ENCODE data around the gene SCT.

The SCT gene

DNA sequence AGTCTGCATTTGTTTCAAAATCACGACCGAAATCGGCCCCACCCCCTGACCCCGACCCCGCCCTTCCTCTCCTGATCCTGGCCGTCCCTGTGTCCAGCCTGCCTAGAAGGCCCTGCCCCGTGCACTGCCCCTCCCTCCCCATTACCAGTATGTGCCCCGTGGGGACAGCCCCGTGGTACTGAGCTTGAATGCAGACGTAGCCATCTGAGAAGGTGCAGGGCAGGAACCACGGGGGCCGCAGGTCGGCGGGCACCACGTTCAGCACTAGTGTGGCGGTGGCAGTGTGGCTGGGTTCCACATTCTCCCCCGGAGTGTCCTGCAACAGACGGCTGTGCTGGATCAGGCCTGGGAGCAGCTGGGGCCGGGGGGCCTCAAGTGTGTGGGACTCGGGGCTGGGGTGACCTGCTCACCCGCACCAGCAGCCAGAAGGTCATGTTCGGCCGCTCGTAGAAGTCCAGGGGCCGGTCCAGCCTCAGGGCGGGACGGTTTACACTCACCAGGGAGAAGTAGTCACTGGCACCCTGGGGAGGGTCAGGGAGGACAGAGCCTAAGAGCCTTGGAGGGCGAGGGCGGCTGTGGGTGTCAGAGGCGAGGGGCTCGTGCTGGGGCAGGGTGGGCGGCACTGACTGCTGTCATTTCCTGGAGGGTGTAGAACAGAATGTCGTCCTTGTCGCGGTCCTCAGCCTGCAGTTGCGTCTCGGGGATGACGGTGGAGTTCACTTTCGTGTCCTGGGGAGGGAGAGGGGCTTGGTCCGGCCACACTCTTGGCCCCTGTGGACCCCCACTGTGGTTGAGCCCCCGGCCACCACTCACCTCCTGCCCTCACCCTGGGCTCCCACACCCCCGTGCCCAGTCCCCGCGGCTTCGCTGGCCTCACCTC lies 5.8 kb downstream of the SCT start:
- no peak for DNase-seq

- no peak for DNase-seq
Observed at GRCh38 chr11:620201-620600, 6.8 kb downstream of the SCT start.

DNA sequence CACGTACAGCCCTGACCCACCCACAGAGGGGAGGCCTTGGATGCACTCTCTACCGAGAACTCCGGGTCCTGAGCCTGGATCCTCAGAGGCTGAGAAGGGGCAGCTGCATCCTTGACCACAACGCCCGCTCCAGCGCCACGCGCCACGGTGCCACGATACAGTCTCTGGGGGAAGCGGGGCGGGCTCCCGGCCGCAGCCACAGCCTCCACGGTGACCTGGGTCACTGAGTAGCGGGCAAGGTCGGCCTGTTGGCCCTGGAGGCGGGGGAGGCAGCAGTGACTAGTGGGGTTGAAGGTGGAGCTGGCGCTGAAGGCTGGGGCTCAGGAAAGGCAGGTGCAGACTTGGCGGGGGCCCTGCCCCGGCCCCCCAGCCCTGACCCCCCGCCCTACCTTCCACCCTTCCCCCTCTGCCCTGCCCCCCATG lies 7.3 kb downstream of the SCT start:
- DNase-seq = no peak

DNA sequence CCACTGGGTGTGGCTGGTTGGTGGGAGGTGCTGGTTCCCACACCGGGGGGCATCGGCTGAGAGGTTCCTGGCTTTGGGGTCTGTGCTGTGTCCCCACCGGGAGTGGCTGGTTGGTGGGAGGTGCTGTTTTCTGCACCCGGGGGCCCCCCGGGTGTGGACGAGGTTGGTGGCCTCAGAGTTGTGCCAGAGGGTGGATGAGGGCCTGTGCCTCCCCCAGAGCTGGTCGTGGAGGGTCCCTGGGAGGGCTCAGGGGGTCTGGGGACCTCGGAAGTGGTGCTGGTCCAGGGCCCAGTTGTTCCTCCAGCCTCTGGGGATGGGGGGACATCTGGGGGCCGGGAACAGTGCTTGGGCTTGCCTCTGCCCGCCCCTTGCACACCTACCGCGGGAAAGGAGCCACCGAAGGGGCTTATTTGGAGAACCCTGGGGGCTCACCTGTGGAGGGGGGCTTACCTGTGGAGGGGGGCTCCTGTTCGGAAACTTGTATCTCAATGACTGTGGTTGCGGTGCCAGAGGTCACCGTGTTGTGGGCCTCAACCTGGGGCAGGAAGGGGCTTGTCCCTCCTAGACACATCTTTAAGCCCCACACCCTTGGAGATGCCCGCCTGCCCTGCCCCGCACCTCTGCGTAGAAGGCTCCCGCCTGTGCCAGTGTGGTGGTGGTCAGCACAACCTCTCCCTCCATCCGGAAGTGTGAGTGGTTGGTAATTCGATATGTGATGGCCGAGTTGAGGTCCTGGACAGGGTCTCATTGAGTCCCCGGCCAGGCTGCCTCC lies 7.9 kb downstream of the SCT start:
- no peak for DNase-seq

GRCh38 chr11:617912-618682 lies 8.9 kb downstream of the SCT start:
- DNase-seq = no peak

GRCh38 chr11:617199-617911 lies 9.6 kb downstream of the SCT start:
- no peak for DNase-seq

DNA sequence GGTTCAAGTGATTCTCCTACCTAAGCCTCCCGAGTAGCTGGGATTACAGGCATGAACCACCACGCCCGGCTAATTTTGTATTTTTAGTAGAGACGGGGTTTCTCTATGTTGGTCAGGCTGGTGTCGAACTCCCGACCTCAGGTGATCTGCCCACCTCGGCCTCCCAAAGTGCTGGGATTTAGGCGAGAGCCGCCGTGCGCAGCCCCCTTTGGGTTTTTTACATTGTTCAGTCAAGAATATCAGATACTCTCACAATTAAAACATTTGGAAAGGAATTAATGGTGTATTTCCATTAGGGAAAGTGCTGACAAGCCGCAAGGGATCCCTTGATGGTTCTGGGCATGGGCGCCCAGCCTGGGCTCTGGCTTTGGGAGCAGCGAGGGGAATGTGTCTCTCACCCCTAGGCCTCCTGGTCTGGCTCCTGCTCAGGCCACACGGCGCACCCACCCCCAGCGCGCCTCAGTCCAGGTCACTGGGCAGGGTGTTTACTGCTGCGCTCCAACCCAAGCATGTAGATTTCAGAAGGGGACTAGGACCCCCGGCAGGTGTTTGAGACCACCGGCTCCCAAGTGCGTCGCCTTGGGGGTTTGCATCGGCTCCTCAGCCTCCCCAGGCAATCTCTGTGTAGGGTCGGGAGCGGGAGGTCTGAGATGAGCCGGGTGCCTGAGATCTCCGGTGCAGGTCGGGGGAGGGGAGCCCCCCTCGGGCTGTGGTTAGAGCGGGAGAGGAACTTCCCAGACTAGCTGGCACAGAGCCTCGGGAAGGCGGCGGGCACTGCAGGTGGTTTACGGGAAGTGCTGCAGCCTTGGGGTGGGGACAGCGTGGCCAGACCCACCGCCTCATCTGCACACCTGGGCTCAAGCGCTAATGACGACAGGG lies 10.4 kb downstream of the SCT start:
- no peak for DNase-seq

DNA sequence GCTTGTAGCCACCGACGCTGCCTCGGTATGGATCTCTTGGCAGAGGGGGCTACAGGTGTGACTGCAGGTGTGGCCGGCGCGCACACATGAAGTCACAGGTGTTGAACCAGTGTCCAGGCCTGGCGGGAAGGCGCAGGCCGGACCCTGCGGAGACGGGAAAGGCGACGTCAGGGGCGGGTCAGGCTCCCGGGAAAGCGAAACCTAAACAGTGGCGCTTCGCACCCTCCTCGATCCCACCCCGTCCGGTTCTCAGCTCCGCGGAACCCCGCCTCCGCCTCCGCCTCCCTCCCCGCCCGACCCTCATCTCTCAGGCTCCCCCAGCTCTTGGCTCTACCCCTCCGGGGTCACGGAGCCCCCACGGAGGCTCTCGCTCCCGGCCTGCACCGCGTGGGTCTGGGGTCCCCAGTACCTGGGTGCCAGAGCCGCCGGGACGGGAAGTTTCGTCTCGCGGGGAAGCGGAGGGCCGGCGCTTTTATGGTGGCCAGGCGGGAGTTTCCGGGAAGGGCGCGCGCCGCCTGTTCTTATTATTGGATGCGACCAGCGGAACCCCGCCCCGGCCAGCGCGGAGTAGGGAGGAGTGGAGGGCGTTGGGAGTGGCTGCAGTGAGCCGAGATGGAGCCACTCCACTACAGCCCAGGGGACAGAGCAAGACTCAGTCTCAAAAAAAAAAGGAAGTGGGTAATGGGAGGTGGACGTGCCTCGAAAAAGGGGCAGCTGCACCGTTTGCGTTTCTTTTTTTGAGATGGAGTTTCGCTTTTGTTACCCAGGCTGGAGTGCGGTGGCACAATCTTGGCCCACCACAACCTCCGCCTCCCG lies 11.3 kb downstream of the SCT start, which contains the start of gene IRF7:
Gene IRF7, minus strand, starts transcription at position 447 of the 816 bp plus-strand sequence. CDS start 586 bp downstream, outside the sequence.
- DNase-seq = peak; percentile 81 to 87

DNA sequence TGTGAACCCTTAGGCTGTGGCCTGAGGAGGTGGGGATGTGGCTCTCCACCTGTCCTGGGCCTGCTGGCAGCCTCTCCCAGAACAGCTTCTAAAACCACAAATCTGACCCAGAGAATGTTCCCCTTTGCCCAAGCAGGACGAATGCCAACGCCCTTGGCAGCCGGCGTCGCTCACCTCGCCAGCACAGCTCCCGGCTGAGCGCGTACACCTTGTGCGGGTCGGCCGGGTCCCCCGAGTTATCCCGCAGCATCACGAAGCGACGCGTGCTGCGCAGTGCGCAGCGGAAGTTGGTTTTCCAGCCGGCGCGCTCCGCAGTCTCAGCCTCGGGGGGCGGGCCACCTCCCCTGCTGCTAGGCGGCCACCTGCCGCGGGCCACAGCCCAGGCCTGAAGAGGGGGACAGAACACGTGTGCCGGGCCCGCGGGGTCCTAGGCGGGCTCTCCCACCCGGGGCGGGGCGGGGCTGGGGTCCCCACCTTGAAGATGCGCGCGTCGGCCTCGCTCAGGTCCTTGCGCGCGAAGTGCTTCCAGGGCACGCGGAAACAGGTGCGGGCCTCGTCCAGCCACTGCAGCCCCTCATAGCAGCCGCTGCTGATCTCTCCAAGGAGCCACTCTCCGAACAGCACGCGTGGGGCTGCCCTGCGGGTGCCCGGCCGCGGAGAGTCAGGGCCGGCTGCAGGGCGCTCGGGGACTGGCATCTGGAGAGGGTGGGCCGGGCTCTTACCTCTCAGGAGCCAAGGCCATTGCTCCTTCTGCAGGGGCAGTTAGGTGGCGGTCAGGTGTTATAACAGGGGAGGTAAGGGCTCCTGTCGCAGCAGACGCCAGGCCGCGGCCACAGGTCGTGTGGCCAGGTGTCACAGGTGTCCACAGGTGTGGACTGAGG lies 12.1 kb downstream of the SCT start:
- DNase-seq = peak; percentile 17 to 28

DNA sequence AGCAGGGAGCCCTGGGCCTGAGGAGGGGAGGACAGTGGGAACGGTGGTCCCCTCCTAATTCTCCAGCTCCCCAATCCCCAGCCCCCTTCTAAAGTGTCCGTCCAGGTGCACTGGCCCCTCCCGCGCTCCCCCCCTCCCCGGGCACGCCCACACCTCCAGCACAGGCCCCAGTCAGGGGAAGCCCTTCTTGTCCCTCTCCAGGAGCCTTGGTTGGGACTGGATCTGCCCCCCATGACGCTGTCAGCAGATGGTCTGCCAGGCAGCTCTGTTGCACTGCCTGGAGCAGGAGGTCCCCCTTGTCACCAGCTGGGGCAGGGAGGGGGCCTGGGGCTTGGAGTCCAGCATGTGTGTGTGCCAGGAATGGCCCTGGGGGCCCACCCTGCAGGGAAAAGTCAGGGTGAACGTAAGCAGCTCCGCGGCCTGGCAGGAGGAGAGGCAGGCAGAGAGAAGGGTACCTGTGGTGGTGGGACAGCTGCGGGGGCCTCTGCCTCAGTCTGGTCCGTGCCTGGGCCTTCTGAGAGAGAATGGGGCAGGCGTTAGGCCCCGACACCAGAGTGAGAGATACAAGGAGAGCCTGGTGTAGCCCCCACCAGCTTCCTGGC lies 12.9 kb downstream of the SCT start:
- DNase-seq = no peak

DNA sequence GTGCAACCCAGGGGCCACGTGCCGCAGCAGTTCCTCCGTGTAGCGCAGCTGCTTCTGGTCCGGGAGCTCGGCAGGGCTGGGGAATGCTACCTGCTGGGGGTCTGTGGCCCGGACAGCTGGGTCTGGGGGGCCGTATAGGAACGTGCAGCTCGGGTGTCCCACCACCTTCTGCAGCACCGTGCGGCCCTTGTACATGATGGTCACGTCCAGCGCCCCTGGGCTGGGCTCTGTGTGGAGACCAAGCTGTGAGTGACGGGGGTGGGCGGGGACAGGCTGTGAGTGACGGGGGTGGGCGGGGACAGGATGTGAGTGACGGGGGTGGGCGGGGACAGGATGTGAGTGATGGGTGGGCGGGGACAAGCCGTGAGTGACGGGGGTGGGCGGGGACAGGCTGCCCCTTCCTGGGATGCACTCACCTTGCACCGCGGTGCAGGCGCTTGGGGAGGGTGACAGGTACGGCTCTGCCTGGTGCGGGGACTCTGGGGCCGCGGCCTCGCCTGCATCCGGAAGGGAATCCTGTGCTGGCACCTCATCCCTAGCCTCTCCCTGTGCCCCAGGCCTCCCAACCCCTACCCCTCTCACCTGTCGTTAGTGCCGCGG lies 13.5 kb downstream of the SCT start:
- DNase-seq = peak; percentile 26 to 54

DNA sequence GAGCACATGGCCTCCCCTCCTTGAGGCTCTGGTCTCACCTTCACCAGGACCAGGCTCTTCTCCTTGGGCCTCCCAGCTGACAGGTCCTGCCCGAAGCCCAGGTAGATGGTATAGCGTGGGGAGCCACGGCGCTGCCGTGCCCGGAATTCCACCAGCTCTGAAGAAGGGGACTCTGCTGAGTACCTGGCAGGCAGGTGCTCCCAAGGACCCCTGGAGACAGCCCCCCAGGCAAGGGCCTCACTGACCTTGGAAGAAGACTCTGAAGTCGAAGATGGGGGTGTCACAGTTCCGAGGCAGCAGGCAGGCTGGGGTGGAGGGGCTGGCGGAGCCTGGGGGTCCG lies 14.1 kb downstream of the SCT start:
- no peak for DNase-seq

DNA sequence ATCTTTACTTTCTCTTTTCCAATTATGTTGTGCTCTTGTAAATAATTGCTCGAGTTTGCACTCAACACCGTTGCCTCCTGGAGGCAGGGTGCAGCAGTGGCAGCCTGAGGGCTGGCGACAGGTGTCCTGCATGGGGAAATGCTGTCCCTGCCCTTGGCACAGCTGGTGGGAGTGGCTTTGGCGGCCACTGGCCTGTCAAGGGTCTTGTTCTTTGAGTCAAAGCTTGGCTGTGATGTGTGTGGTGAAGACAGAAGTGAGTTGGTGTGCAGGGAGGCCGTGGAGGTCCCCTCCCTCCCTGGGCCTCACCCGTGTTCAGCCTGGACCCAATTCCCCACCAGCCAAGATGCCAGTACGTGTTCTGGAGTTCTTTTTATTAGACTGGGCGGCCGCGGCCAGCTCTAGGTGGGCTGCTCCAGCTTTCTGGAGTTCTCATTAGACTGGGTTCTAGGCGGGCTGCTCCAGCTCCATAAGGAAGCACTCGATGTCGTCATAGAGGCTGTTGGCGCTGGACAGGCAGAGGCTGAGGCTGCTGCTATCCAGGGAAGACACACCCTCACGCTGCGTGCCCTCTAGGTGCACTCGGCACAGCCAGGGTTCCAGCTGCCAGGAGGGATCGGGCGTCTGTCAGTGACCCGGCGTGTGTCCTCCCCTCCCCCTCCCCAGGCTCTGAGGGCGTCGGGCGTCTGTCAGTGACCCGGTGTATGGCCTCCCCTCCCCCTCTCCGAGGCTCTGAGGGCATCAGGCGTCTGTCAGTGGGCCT lies 14.6 kb downstream of the SCT start:
- DNase-seq = no peak

GRCh38 chr11:611001-611996 lies 15.7 kb downstream of the SCT start:
- DNase-seq = no peak

DNA sequence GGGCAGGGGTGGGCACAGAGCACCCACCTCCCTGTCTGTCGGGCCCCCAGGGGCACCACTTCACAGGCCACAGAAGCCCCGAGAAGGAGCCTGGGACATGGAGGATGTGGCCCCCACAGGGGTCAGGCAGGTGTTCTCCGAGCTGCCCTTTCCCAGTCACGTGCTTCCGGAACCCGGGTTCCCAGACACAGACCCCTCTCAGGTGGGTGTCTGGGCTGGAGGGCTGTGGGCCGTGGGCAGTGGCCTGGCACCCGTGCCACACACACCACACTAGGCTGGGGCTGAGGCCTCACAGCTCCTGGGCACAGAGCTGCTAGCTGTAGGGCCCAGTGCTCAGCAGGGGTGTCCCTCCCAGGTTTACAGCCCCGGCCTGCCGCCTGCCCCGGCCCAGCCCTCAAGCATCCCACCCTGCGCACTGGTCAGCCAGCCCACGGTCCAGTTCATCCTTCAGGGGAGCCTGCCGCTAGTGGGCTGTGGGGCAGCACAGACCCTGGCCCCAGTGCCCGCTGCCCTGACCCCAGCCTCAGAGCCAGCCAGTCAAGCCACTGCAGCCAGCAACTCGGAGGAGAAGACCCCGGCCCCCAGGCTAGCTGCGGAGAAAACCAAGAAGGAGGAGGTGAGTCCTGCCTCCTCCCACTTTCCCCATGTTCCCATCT lies 16.7 kb downstream of the SCT start:
- no peak for DNase-seq

- no peak for DNase-seq
Observed at GRCh38 chr11:609341-609811, 17.6 kb downstream of the SCT start.

Measured in NCI-H2081 (cell line).